Thyroid gland (tissue), 4 donors: Measurements from ENCODE around the gene SORL1.

Source experiments
- POLR2A ChIP-seq, 2 donors: fragments of 450-650 bp; IDR thresholded peaks; one replicate each; pipeline ENCODE4 v1.6.1; 2017; ENCODE audit warnings: antibody characterized with exemption in 2 of 2, mild to moderate bottlenecking in 2 of 2, moderate library complexity in 1 of 2
- TF ChIP-seq, protein P1 (sequence below), 6 experiments: fragments of 200-600 bp in 3 of 6; fragments of 450-650 bp in 3 of 6; sonication (generic) in 3 of 6; IDR thresholded peaks; one replicate each; pipeline ENCODE4 v1.5.1; 2016 to 2019; ENCODE audit warnings: antibody characterized with exemption in 6 of 6, mild to moderate bottlenecking in 2 of 6, inconsistent platforms in 1 of 6, moderate library complexity in 1 of 6

DNA sequence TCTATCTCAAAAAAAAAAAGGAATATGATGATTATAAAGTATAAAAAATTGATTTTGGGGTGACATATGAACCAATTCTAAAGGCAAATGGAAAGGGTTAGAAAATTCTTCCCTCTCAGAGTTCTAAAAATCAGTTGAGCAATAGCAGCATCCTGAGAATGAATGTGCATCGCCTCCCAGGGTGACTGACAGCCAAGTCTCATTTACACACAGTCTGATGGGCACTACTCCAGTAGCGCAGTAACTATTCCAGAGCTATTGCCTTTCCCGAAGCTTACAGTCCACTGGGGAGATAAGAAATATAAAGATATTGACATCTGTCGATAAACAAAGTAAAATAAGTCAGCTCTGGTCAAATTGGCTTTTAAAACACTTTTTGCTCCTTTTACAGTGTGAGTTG lies 32.3 kb upstream of the SORL1 start:
- TF ChIP-seq POLR2A (IDR thresholded peaks at IDR 0.05) = no peak
- TF ChIP-seq, protein P1, sequence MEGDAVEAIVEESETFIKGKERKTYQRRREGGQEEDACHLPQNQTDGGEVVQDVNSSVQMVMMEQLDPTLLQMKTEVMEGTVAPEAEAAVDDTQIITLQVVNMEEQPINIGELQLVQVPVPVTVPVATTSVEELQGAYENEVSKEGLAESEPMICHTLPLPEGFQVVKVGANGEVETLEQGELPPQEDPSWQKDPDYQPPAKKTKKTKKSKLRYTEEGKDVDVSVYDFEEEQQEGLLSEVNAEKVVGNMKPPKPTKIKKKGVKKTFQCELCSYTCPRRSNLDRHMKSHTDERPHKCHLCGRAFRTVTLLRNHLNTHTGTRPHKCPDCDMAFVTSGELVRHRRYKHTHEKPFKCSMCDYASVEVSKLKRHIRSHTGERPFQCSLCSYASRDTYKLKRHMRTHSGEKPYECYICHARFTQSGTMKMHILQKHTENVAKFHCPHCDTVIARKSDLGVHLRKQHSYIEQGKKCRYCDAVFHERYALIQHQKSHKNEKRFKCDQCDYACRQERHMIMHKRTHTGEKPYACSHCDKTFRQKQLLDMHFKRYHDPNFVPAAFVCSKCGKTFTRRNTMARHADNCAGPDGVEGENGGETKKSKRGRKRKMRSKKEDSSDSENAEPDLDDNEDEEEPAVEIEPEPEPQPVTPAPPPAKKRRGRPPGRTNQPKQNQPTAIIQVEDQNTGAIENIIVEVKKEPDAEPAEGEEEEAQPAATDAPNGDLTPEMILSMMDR (IDR thresholded peaks at IDR 0.05) = no peak
